GM04504 (cell line): ENCODE measurements around the gene LIPM.

Experiments used
- DNase-seq: peaks from one replicate; pipeline ENCODE4 v3.0.0-alpha.2; 2012; ENCODE audit warnings: low read depth

The LIPM gene

GRCh38 chr10:88802523-88803285 is at the start of gene LIPM:
LIPM (plus strand) TSS chr10:88802730; CDS start chr10:88802897, 167 bp downstream.
- no peak for DNase-seq

- DNase-seq, result peak; percentile 59
These were observed 48.2 kb upstream of the LIPM start for GRCh38 chr10:88754287-88754686.

GRCh38 chr10:88755753-88756152 is 46.8 kb upstream of the LIPM start:
- no peak for DNase-seq

GRCh38 chr10:88756660-88757059 is 45.9 kb upstream of the LIPM start:
- no peak for DNase-seq

GRCh38 chr10:88759366-88760101 is 43.0 kb upstream of the LIPM start, which contains the start of gene LIPN:
LIPN (plus strand) TSS chr10:88760020; CDS start chr10:88761406, 1,386 bp downstream.
- no peak for DNase-seq

- DNase-seq, result no peak
These were observed 39.6 kb upstream of the LIPM start for GRCh38 chr10:88762906-88763305.

GRCh38 chr10:88763441-88763840 is 39.1 kb upstream of the LIPM start:
- DNase-seq, result peak; percentile 12

GRCh38 chr10:88764110-88764509 is 38.4 kb upstream of the LIPM start:
- DNase-seq, result no peak

GRCh38 chr10:88765816-88766215 is 36.7 kb upstream of the LIPM start:
- no peak for DNase-seq

GRCh38 chr10:88769384-88769783 is 33.1 kb upstream of the LIPM start:
- no peak for DNase-seq

GRCh38 chr10:88781206-88781605 is 21.3 kb upstream of the LIPM start:
- DNase-seq, result no peak

- DNase-seq, result no peak
These were observed 20.3 kb upstream of the LIPM start for GRCh38 chr10:88782222-88782621.

- DNase-seq, result no peak
These were observed 18.8 kb upstream of the LIPM start for GRCh38 chr10:88783724-88784123.

- no peak for DNase-seq
These were observed 16.3 kb upstream of the LIPM start for GRCh38 chr10:88786032-88786770.

GRCh38 chr10:88787463-88787862 is 15.1 kb upstream of the LIPM start:
- DNase-seq, result no peak

GRCh38 chr10:88788924-88789323 is 13.6 kb upstream of the LIPM start:
- DNase-seq, result no peak

- no peak for DNase-seq
These were observed 10.6 kb upstream of the LIPM start for GRCh38 chr10:88791924-88792323.

GRCh38 chr10:88792661-88793060 is 9.9 kb upstream of the LIPM start:
- no peak for DNase-seq

- no peak for DNase-seq
These were observed 8.7 kb upstream of the LIPM start for GRCh38 chr10:88793712-88794299.

- DNase-seq, result no peak
These were observed 7.8 kb upstream of the LIPM start for GRCh38 chr10:88794731-88795130.

GRCh38 chr10:88800152-88801125 is 2.1 kb upstream of the LIPM start:
- DNase-seq, result no peak
